ENCODE data around the gene MEIOC. TPM values are rescaled to one million over a fixed set of nuclear protein-coding genes. Genes with fewer than 3 reads are reported as not detected.
"Not testable (repeated sequence)": the region's sequence is repeated elsewhere in the genome, so short reads cannot be mapped to it uniquely, and the experiment has no call there.

MEIOC gene
- total RNA-seq, 1 donor from 2014 or later = 0.42 TPM

DNA sequence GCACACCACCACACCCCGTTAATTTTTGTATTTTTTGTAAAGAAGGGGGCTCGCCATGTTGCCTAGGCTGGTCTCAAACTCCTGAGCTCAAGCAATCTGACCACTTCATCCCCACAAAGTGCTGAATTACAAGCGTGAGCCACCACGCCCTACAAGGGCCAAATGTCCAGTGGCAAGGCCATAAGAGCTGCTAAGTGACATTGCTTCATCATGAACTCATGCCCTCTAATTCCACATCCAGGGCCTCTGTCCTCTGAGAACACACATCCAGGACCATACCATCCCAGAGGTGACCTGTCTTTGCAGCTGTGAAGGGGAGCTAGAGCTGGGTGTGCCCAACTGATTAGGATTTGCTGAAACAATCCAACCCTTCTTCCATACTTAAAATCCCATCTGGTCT, 25.6 kb upstream of the MEIOC start:
- H3K27me3 Mint-ChIP-seq = peaks cover 10% of the 10 kb centered on the region
- no peaks in the 10 kb centered on the region for H3K36me3 Mint-ChIP-seq (ENCODE audit: low read depth)
- DNase-seq = no peak
- H3K4me1 Mint-ChIP-seq = no peaks in the 10 kb centered on the region
- H3K9me3 Mint-ChIP-seq = no peaks in the 10 kb centered on the region
- no peak overlapping the region for H3K4me3 Mint-ChIP-seq
- H3K27ac Mint-ChIP-seq = no peak overlapping the region
- intact Hi-C loops (cut with micrococcal nuclease) = loop anchor here (10.0 kb wide), 1 partner anchor 96 kb away; no protein-coding TSS in a partner anchor

DNA sequence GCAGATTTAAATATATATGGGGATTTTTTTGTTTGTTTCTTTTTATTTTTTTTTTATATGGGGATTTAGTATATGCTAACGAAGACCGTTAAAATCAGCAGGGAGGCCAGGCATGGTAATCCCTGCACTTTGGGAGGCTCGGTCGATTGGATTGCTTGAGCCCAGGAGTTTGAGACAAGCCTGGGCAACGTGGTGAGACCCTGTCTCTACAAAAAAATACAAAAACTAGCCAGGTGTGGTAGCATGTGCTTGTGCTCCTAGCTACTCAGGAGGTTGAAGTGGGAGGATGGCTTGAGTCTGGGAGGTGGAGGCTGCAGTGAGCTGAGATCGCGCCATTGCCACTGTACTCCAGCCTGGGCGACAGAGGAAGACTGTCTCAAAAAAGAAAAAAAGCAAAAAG, 22.3 kb upstream of the MEIOC start:
- Mint-ChIP-seq H3K27ac (no peak overlapping the region), H3K27me3 (peaks cover 21% of the 10 kb centered on the region), H3K4me1 (no peaks in the 10 kb centered on the region), H3K4me3 (no peak overlapping the region), H3K36me3 (ENCODE audit: low read depth) (no peaks in the 10 kb centered on the region), H3K9me3 (no peaks in the 10 kb centered on the region)
- DNase-seq = no peak
- intact Hi-C loops (cut with micrococcal nuclease) = loop anchor here (10.0 kb wide), 1 partner anchor 99 kb away; no protein-coding TSS in a partner anchor

DNA sequence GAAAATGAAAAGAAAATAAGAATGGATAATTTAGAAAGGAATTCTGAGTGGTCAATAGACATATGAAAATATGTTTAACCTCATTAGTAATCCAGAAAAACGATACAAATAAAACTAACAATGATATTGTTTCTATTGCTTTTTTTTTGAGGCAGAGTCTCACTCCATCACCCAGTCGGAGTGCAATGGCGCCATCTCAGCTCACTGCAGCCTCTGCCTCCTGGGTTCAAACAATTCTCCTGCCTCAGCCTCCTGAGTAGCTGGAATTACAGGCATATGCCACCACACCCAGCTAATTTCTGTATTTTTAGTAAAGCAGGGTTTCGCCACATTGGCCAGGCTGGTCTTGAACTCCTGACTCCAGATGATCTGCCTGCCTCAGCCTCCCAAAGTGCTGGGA, 21.9 kb upstream of the MEIOC start:
- intact Hi-C loops (cut with micrococcal nuclease) = loop anchor here (10.0 kb wide), 1 partner anchor 100 kb away; no protein-coding TSS in a partner anchor
- DNase-seq; H3K4me1 Mint-ChIP-seq; H3K27ac Mint-ChIP-seq; H3K36me3 Mint-ChIP-seq (ENCODE audit: low read depth); H3K9me3 Mint-ChIP-seq; H3K4me3 Mint-ChIP-seq: not testable (repeated sequence)
- H3K27me3 Mint-ChIP-seq = peaks cover 21% of the 10 kb centered on the region

DNA sequence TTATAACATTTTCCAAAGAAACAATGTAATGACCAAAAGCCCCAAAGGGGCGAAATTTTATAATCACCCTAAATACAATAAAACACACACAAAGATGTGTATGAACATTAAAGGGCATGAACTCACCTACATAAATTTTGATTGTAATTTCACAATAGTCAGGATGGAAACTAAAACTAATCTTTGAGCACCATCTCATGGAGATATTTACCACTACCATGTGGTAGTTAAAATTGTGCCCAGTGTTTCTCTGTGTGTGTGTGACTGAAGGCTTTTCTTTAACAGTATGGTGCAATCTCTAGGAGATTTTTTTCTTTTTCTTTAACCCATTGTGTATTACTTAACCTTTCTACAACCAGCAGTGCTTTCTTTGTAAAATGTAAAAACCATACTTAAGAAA, 19.7 kb upstream of the MEIOC start:
- Mint-ChIP-seq H3K9me3 (no peaks in the 10 kb centered on the region), H3K4me3 (no peak overlapping the region), H3K27me3 (peaks cover 25% of the 10 kb centered on the region), H3K4me1 (no peaks in the 10 kb centered on the region), H3K36me3 (ENCODE audit: low read depth) (no peaks in the 10 kb centered on the region), H3K27ac (no peak overlapping the region)
- intact Hi-C loops (cut with micrococcal nuclease) = loop anchor here (10.0 kb wide), 1 partner anchor 102 kb away; no protein-coding TSS in a partner anchor
- no peak for DNase-seq

DNA sequence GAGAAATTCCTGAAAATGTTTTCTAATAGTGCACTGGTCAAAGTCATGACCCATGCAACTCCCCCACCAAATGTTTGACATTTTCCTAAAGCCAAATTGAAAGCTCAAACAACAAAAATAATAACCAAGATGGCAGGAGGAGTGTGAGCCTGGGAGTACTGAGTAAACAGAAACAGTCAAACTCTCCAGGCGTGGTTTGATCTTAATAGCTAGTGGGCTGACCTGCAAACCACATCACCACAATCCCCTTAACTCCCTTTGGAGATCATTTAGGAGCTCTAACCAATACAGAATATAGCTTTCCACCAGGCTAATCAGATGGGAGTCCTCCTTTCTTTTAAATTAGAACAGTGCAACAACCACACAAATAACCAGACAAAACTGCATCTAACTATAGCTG, 19.2 kb upstream of the MEIOC start:
- Mint-ChIP-seq H3K9me3 (no peaks in the 10 kb centered on the region), H3K4me1 (no peaks in the 10 kb centered on the region), H3K27me3 (peaks cover 28% of the 10 kb centered on the region), H3K36me3 (ENCODE audit: low read depth) (no peaks in the 10 kb centered on the region), H3K4me3 (no peak overlapping the region), H3K27ac (no peak overlapping the region)
- intact Hi-C loops (cut with micrococcal nuclease) = loop anchor here (10.0 kb wide), 1 partner anchor 102 kb away; no protein-coding TSS in a partner anchor
- DNase-seq = no peak

DNA sequence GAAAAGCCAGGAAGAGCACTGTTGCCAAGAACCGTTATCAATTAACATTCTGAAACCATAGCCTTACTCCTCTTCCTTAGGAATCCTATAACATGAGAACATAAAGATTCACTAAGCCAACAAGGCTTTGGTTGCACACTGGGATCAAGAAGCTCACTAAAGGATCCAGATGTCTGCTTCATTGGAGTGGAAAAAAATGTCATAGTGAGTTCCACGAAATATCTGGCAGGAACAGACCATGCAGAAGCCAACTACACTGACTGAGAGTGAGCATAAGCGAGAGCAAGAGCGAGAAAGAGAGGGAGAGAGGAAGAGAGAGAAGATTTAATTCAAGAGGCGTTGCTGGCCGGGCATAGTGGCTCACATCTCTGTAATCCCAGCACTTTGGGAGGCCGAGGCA, 13.4 kb upstream of the MEIOC start:
- Mint-ChIP-seq H3K27ac (no peak overlapping the region), H3K27me3 (peaks cover 28% of the 10 kb centered on the region), H3K4me1 (no peaks in the 10 kb centered on the region), H3K36me3 (ENCODE audit: low read depth) (no peaks in the 10 kb centered on the region), H3K9me3 (no peaks in the 10 kb centered on the region), H3K4me3 (no peak overlapping the region)
- intact Hi-C loops (cut with micrococcal nuclease) = no loop called here
- no peak for DNase-seq

DNA sequence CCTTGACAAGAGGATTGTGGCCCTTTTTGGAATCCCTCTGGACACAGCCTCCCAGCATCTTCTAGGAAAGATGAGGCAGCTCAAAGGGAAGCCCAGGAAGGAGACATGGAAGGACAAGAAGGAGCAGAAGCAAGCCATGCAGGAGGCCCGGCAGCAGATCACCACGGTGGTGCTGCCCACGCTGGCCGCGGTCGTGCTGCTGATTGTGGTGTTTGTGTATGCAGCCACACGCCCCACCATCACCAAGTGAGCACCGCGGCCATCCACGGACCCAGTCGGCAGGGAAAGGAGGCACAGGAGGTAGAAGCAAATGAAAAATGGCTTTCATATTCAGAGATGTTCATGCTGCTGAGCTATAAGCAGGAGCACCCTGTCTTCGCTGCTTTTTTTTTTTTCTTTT, 10.9 kb upstream of the MEIOC start:
- no peak overlapping the region for H3K27ac Mint-ChIP-seq

DNA sequence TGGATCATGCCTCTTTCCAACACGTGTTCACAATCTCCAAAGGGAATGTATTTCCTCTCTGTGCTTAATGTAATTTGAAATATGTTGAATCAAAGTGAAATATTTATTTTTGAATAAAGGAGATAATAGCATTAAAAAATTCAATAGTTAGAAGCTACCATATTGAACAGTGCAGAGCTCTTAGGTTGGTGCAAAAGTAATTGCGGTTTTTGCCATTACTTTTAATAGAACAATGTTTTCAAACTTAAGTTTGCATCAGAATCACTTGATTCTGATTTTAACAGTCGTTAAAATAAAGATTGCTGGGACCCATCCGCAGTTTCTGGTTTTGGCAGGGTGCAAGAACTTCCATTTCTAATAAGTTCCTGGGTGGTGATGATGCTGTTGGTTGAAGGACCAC, 10.0 kb upstream of the MEIOC start:
- Mint-ChIP-seq H3K27ac (no peak overlapping the region), H3K36me3 (ENCODE audit: low read depth) (no peaks in the 10 kb centered on the region), H3K9me3 (no peaks in the 10 kb centered on the region), H3K4me3 (no peak overlapping the region), H3K4me1 (no peaks in the 10 kb centered on the region), H3K27me3 (peaks cover 38% of the 10 kb centered on the region)
- DNase-seq = no peak
- intact Hi-C loops (cut with micrococcal nuclease) = no loop called here

More for the DNA sequence above, 10.9 kb upstream of the MEIOC start:
- no peaks in the 10 kb centered on the region for H3K36me3 Mint-ChIP-seq (ENCODE audit: low read depth)
- H3K4me1 Mint-ChIP-seq = no peaks in the 10 kb centered on the region
- H3K4me3 Mint-ChIP-seq = no peak overlapping the region
- intact Hi-C loops (cut with micrococcal nuclease) = no loop called here
- DNase-seq = no peak
- peaks cover 35% of the 10 kb centered on the region for H3K27me3 Mint-ChIP-seq
- H3K9me3 Mint-ChIP-seq = no peaks in the 10 kb centered on the region

DNA sequence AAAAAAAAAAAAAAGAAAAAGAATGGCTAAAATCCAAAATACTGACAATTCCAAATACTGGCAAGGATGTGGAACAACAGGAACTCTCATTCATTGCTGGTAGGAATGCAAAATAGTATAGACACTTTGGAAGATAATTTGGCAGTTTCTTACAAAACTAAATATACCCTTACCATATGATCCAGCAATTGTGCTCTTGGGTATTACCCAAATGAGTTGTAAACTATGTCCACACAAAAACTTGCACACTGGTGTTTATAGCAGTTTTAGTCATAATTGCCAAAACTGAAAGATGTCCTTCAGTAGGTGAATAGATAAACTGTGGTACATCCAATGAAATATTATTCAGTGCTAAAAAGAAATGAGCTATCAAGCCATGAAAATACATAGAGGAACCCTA, 8.5 kb upstream of the MEIOC start:
- Mint-ChIP-seq H3K4me3 (no peak overlapping the region), H3K9me3 (no peaks in the 10 kb centered on the region), H3K27me3 (peaks cover 34% of the 10 kb centered on the region), H3K4me1 (no peaks in the 10 kb centered on the region), H3K36me3 (ENCODE audit: low read depth) (no peaks in the 10 kb centered on the region), H3K27ac (no peak overlapping the region)
- no peak for DNase-seq
- intact Hi-C loops (cut with micrococcal nuclease) = no loop called here

DNA sequence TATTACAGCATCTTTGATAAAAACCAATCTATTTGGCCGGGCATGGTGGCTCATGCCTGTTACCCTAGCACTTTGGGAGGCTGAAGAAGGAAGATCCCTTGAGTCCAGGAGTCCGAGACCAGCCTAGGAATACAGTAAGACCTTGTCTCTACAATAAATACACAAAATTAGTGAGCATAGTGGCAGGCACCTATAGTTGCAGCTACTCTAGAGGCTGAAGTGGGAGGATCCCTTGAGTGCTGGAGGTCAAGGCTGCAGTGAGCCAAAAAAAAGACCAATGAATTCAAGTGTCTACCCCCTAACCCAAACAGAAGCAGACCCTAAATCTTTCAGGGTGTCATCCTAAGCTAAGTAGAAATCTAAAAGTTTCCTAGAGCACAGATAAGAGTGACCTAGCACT, 7.3 kb upstream of the MEIOC start:
- no peaks in the 10 kb centered on the region for H3K9me3 Mint-ChIP-seq
- no peak overlapping the region for H3K27ac Mint-ChIP-seq
- DNase-seq = no peak
- H3K4me1 Mint-ChIP-seq = no peaks in the 10 kb centered on the region
- H3K27me3 Mint-ChIP-seq = peaks cover 35% of the 10 kb centered on the region
- H3K4me3 Mint-ChIP-seq = no peak overlapping the region
- no peaks in the 10 kb centered on the region for H3K36me3 Mint-ChIP-seq (ENCODE audit: low read depth)
- intact Hi-C loops (cut with micrococcal nuclease) = no loop called here

DNA sequence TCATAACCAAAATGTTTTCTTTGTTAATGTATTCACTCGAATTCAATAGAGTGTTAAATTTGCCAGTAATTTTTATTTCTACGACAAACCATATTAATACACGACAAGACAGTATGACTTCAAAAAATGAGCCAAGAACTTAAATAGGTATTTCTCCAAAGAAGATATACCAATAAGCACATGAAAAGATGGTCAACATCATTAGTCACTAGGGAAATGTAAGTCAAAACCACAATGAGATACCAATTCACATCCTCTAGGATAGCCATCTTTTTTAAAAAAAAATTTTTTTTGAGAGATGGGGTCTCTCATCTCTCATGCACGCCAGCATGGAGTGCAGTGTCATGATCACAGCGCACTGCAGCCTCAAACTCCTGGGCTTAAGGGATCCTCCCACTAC, 5.0 kb upstream of the MEIOC start:
- intact Hi-C loops (cut with micrococcal nuclease) = no loop called here
- Mint-ChIP-seq H3K27me3 (peaks cover 42% of the 10 kb centered on the region), H3K4me1 (no peaks in the 10 kb centered on the region)

DNA sequence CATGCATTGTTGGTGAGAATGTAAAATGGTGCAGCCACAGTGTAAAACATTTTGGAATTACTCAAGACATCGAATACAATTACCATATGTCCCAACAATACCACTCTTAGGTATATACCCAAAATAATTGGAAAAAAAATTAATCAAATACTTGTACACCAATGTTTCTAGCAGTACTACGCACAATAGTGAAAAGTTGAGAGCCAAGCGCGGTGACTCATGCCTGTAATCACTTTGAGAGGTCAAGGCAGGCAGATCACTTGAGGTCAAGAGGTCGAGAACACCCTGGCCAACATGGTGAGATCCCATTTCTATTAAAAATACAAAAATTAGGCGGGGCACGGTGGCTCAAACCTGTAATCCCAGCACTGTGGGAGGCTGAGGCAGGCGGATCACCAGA, 3.5 kb upstream of the MEIOC start:
- no peak for DNase-seq
- Mint-ChIP-seq H3K9me3 (no peaks in the 10 kb centered on the region), H3K27me3 (peaks cover 50% of the 10 kb centered on the region), H3K27ac (no peak overlapping the region), H3K4me3 (no peak overlapping the region), H3K4me1 (peaks cover 3% of the 10 kb centered on the region), H3K36me3 (ENCODE audit: low read depth) (no peaks in the 10 kb centered on the region)
- intact Hi-C loops (cut with micrococcal nuclease) = no loop called here

More for the DNA sequence above, 5.0 kb upstream of the MEIOC start:
- H3K4me3 Mint-ChIP-seq = no peak overlapping the region
- no peak for DNase-seq
- H3K9me3 Mint-ChIP-seq = no peaks in the 10 kb centered on the region
- no peaks in the 10 kb centered on the region for H3K36me3 Mint-ChIP-seq (ENCODE audit: low read depth)
- H3K27ac Mint-ChIP-seq = no peak overlapping the region

DNA sequence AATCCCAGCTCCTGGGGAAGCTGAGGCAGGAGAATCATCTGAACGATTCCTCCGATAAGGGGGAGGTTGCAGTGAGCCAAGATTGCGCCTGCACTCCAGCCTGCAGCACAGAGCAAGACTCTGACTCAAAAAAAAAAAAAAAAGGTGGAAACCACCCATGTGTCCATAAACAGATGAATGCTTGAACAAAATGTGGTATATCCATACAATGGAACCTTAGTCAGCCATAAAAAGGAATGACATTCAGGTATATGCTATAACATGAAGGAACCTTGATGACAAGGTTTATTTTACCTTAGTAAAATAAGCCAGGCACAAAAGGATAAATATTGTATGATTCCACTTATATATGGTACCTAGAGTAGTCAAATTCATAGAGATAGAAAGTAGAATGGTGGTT, 2.9 kb upstream of the MEIOC start:
- Mint-ChIP-seq H3K4me3 (no peak overlapping the region), H3K27ac (no peak overlapping the region)
- intact Hi-C loops (cut with micrococcal nuclease) = no loop called here

DNA sequence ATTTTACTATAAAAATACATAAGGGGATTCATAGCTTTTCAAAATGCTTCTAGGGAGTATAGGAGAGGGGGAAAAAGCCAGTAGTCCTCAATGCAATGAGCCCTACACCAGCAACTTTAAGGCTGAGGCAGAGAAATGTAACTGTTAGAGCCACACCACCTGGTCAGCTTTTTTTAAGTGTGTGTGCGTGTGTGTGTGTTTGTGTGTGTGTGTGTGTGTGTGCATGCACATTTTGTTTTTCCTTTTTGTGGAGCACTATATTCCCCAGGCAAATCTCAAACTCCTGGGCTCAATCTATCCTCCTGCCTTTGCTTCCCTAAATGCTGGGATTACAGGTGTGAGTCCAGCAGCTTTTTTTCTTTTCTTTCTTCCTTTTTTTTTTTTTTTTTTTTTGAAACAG, 2.3 kb upstream of the MEIOC start:
- Mint-ChIP-seq H3K36me3 (ENCODE audit: low read depth) (no peaks in the 10 kb centered on the region), H3K27ac (no peak overlapping the region), H3K27me3 (peaks cover 47% of the 10 kb centered on the region), H3K4me1 (peaks cover 3% of the 10 kb centered on the region), H3K4me3 (no peak overlapping the region), H3K9me3 (no peaks in the 10 kb centered on the region)
- intact Hi-C loops (cut with micrococcal nuclease) = no loop called here
- no peak for DNase-seq

More for the DNA sequence above, 2.9 kb upstream of the MEIOC start:
- H3K27me3 Mint-ChIP-seq = peaks cover 48% of the 10 kb centered on the region
- no peak for DNase-seq
- no peaks in the 10 kb centered on the region for H3K9me3 Mint-ChIP-seq
- H3K4me1 Mint-ChIP-seq = peaks cover 3% of the 10 kb centered on the region
- H3K36me3 Mint-ChIP-seq (ENCODE audit: low read depth) = no peaks in the 10 kb centered on the region

DNA sequence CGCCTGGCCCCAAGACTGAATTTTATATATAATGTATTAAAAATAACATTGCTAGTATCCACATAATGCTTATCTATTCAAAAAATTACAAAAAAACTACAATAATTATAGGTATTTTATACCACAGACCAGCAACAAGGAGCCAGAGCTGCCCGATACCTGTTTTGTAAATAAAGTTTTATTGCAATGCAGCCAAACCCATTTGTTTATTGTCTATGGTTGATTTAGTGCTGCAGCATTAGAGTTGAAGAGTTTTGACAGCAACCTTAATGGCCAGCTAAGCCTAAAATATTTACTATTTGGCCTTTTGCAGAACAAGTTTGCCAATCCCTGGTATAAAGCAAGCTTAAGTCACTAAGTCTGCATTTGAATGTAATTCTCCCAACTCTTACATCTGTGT, 5.6 kb downstream of the MEIOC start:
- Mint-ChIP-seq H3K27ac (no peak overlapping the region), H3K9me3 (no peaks in the 10 kb centered on the region), H3K36me3 (ENCODE audit: low read depth) (no peaks in the 10 kb centered on the region), H3K27me3 (peaks cover 28% of the 10 kb centered on the region), H3K4me3 (no peak overlapping the region), H3K4me1 (peaks cover 3% of the 10 kb centered on the region)
- no peak for DNase-seq
- intact Hi-C loops (cut with micrococcal nuclease) = no loop called here
